Immature natural killer cell (primary cell): ENCODE measurements around the gene SEMA7A. TPM values are rescaled to one million over a fixed set of nuclear protein-coding genes. Genes with fewer than 3 reads are reported as not detected.

Source experiments
- DNase-seq, 3 donors: peaks; one replicate each; pipeline ENCODE4 v3.0.0; 2022; ENCODE audit warnings: mixed read lengths in 1 of 3
- H3K27ac Mint-ChIP-seq, 6 donors: one replicate each; pipeline ENCODE4 v1.8.0; 2020; ENCODE audit warnings: mixed read lengths in 6 of 6, mild to moderate bottlenecking in 5 of 6, inconsistent platforms in 4 of 6, moderate library complexity in 3 of 6
- H3K27me3 Mint-ChIP-seq, 3 donors: one replicate each; pipeline ENCODE4 v1.8.0; 2020 to 2021; ENCODE audit warnings: low read depth in 3 of 3, mild to moderate bottlenecking in 3 of 3, mixed read lengths in 3 of 3, moderate library complexity in 3 of 3, inconsistent platforms in 1 of 3
- H3K36me3 Mint-ChIP-seq, 3 donors: one replicate each; pipeline ENCODE4 v1.8.0; 2020; ENCODE audit warnings: mixed read lengths in 3 of 3, inconsistent platforms in 2 of 3, mild to moderate bottlenecking in 2 of 3
- H3K4me1 Mint-ChIP-seq, 2 donors: one replicate each; pipeline ENCODE4 v1.8.0; 2020; ENCODE audit warnings: inconsistent platforms in 2 of 2, mild to moderate bottlenecking in 2 of 2, mixed read lengths in 2 of 2, moderate library complexity in 1 of 2
- H3K4me3 Mint-ChIP-seq, 5 donors: one replicate each; pipeline ENCODE4 v1.8.0; 2020; ENCODE audit warnings: mild to moderate bottlenecking in 5 of 5, mixed read lengths in 5 of 5, inconsistent platforms in 3 of 5, moderate library complexity in 3 of 5
- H3K9me3 Mint-ChIP-seq, 6 donors: one replicate each; pipeline ENCODE4 v1.8.0; 2020; ENCODE audit warnings: mild to moderate bottlenecking in 6 of 6, mixed read lengths in 6 of 6, inconsistent platforms in 4 of 6, moderate library complexity in 3 of 6
- polyA plus RNA-seq, 3 donors: library from polyadenylated mRNA; unstranded; fragments of 300-500 nt; fragmentation: Illumina TruSeq; gene quantifications; one replicate each; pipeline ENCODE4 v1.2.3, GENCODE V29; 2021

Gene SEMA7A
- polyA plus RNA-seq, 3 donors from 2014 or later, result 0.90 to 3.7 TPM; not detected in 1

GRCh38 chr15:74432271-74432967 lies 1.3 kb downstream of the SEMA7A start:
- Mint-ChIP-seq H3K27ac (peak overlapping the region in 4 of 6 donors; percentile 39 to 78 (median 54)), H3K36me3 (no peaks in the 10 kb centered on the region), H3K9me3 (no peaks in the 10 kb centered on the region), H3K27me3 (peaks cover 0 to 2% (median 2%) of the 10 kb centered on the region in 3 donors), H3K4me1 (peaks cover 31 to 58% of the 10 kb centered on the region in 2 donors), H3K4me3 (peak overlapping the region; percentile 65 to 79 (median 76))
- DNase-seq, result no peak

GRCh38 chr15:74431645-74432044 lies 2.1 kb downstream of the SEMA7A start:
- Mint-ChIP-seq H3K4me1 (peaks cover 31 to 58% of the 10 kb centered on the region in 2 donors), H3K36me3 (peaks cover 0 to 3% (median 0%) of the 10 kb centered on the region in 3 donors), H3K27me3 (peaks cover 0 to 2% (median 2%) of the 10 kb centered on the region in 3 donors), H3K9me3 (no peaks in the 10 kb centered on the region), H3K4me3 (peak overlapping the region; percentile 34 to 79 (median 75)), H3K27ac (peak overlapping the region in 1 of 6 donors; percentile 54)
- no peak for DNase-seq

GRCh38 chr15:74431116-74431515 lies 2.6 kb downstream of the SEMA7A start:
- peak overlapping the region; percentile 34 to 79 (median 65) for H3K4me3 Mint-ChIP-seq
- H3K27me3 Mint-ChIP-seq, result peaks cover 0 to 2% (median 2%) of the 10 kb centered on the region in 3 donors
- peaks cover 31 to 61% of the 10 kb centered on the region in 2 donors for H3K4me1 Mint-ChIP-seq
- H3K36me3 Mint-ChIP-seq, result peaks cover 0 to 4% (median 3%) of the 10 kb centered on the region in 3 donors
- no peak for DNase-seq
- H3K27ac Mint-ChIP-seq, result peak overlapping the region in 4 of 6 donors; percentile 17 to 54 (median 35)
- H3K9me3 Mint-ChIP-seq, result no peaks in the 10 kb centered on the region

- Mint-ChIP-seq H3K36me3 (peaks cover 0 to 4% (median 3%) of the 10 kb centered on the region in 3 donors), H3K4me3 (peak overlapping the region in 1 of 5 donors; percentile 4), H3K27ac (no peak overlapping the region), H3K27me3 (peaks cover 0 to 2% (median 2%) of the 10 kb centered on the region in 3 donors), H3K4me1 (peaks cover 27 to 56% of the 10 kb centered on the region in 2 donors), H3K9me3 (no peaks in the 10 kb centered on the region)
- no peak for DNase-seq
These were observed 3.2 kb downstream of the SEMA7A start for GRCh38 chr15:74430510-74430951.

DNA sequence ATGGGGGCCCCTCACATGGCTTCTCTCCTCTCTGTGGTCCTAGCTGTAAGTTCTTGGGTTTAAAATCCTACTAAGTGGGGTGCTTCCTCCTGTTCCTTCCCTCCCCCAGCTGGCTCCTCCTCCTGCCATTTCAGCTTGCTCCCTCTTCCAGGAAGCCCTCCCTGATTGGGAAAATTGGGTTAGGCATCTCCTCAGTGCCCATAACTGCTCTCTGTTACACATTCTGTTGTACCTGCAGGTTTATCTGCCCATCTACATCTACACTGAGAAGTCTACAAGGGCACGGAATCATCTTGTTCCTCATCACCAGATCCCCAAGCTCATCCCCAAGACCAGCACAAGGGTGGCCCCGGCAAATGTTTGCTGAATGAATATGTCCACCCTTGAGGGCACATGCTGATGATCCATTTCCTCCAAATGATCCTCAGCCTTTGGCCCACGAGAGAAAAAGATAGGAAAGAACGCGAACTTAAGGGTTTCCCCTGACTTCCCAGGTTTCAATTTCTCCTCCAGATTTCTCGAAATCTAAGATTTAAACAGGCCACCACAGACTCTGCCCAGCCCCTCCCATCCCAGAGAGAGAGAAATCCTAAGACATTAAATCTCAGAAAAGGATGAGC lies 3.9 kb downstream of the SEMA7A start:
- DNase-seq, result no peak
- Mint-ChIP-seq H3K4me1 (peaks cover 22 to 53% of the 10 kb centered on the region in 2 donors), H3K9me3 (no peaks in the 10 kb centered on the region), H3K4me3 (no peak overlapping the region), H3K27ac (peak overlapping the region in 3 of 6 donors; percentile 8 to 86 (median 33)), H3K27me3 (peaks cover 0 to 2% (median 0%) of the 10 kb centered on the region in 3 donors), H3K36me3 (peaks cover 0 to 4% (median 3%) of the 10 kb centered on the region in 3 donors)

- Mint-ChIP-seq H3K36me3 (peaks cover 0 to 4% (median 3%) of the 10 kb centered on the region in 3 donors), H3K9me3 (no peaks in the 10 kb centered on the region), H3K4me1 (peaks cover 15 to 46% of the 10 kb centered on the region in 2 donors), H3K4me3 (no peak overlapping the region), H3K27me3 (peaks cover 0 to 2% (median 0%) of the 10 kb centered on the region in 3 donors), H3K27ac (peak overlapping the region in 2 of 6 donors; percentile 33 to 86)
- DNase-seq, result no peak
These were observed 4.6 kb downstream of the SEMA7A start for GRCh38 chr15:74428970-74429780.

GRCh38 chr15:74428442-74428787 lies 5.3 kb downstream of the SEMA7A start:
- Mint-ChIP-seq H3K27ac (peak overlapping the region in 2 of 6 donors; percentile 3 to 26), H3K4me1 (peaks cover 12 to 44% of the 10 kb centered on the region in 2 donors), H3K36me3 (peaks cover 0 to 4% (median 3%) of the 10 kb centered on the region in 3 donors), H3K4me3 (no peak overlapping the region), H3K9me3 (no peaks in the 10 kb centered on the region), H3K27me3 (peaks cover 0 to 2% (median 0%) of the 10 kb centered on the region in 3 donors)
- DNase-seq, result no peak

DNA sequence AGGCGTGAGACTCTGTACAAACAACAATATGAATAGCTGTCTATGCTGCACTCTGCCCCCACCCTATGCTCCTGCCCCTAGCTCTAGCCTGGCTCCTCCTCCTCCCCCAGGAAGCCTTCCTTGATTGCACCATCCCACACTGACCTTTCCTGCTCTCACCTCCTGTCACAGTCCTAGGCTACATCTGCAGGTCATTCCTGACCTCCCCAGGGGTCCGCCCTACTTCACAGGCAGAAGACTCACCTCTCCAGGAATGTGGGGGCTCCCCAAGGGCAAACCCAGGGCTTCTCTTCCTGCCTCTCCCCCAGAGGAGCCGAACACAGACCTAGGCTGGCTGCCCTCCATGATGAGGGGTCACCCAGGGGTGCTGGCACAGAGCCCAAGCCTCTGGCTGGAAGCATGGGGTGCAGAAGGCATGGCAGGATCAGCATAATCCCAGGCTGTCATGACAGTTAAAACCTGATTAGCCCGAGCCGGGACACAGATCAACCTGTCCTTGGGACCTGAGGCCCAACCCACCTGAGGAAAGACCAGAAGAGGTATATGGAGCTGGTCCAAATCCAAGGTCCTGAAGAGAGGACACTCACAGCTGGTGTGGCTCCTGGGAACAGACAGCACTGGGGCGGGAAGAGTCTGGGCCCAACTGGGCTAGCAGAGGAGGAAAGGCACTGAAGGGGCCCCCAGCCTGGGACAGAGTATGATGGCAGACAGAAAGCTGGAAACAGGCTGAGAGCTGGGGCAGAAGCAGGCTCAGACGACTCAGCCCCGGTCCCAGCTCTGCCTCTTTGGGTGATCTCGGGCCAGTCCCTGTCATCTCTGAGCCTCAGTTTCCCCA lies 5.9 kb downstream of the SEMA7A start:
- H3K27ac Mint-ChIP-seq, result peak overlapping the region in 1 of 6 donors; percentile 66
- no peak overlapping the region for H3K4me3 Mint-ChIP-seq
- peaks cover 0 to 2% (median 0%) of the 10 kb centered on the region in 3 donors for H3K27me3 Mint-ChIP-seq
- H3K36me3 Mint-ChIP-seq, result peaks cover 0 to 4% (median 3%) of the 10 kb centered on the region in 3 donors
- no peaks in the 10 kb centered on the region for H3K9me3 Mint-ChIP-seq
- no peak for DNase-seq
- peaks cover 12 to 44% of the 10 kb centered on the region in 2 donors for H3K4me1 Mint-ChIP-seq

DNA sequence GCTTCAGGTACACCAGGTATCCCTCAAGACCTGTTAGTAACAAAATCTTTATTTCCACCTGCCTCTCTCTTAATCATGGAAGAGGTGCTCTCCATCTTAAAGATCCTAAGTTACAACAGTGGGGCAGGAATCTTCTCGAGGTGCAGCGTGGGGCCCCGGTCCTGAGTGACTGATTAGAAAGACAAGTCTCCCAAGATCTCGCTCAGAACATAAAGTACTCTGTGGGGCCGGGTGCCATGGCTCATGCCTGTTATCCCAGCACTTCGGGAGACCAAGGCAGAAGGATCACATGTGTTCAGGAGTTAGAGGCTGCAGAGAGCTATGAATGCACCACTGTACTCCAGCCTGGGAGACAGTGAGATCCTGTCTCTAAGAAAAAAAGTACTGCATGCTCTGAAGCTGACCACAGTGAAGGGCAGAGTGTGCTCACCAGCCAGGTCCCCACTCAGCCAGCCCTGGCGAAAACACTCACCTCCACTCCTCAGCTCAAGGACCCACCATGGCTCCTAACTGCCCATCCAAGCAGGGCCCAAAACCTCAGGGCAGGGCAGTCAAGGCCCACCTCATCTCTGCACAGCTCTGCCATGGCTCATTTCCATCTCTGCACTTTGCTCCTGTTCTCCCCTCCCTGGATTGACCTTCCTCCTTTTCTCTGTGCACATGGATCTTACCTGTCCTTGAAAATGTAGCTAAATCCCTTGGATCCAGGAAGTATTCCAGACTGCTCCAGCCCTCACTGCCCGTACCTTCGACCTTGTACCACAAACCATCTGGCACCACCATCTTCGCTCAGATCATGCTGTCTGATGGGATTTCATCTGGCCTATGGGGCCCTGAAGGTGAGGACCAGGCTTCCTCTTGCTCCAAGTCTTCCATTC lies 7.1 kb downstream of the SEMA7A start:
- peaks cover 5 to 35% of the 10 kb centered on the region in 2 donors for H3K4me1 Mint-ChIP-seq
- H3K4me3 Mint-ChIP-seq, result no peak overlapping the region

DNA sequence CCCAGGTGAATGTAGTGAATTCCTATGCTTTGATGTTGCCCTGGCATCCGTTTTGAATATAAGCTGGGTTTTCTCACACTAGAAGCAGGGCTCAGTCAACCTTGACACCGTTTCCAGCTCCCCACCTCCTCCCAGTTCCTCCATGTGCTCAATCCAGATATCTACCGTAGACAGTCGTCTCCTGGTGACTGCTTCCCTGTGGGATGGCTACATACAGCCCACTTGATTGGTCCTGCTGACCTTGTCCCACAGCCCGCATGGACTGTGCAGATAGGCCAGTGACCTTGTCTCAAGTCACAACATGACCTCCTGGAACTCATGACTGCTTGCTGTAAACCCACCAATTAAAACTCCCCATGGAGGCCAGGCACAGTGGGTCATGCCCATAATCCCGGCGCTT lies 8.1 kb downstream of the SEMA7A start:
- peaks cover 7 to 35% of the 10 kb centered on the region in 2 donors for H3K4me1 Mint-ChIP-seq
- no peaks in the 10 kb centered on the region for H3K9me3 Mint-ChIP-seq
- peaks cover 0 to 2% (median 0%) of the 10 kb centered on the region in 3 donors for H3K27me3 Mint-ChIP-seq
- peak overlapping the region in 3 of 6 donors; percentile 26 to 80 (median 26) for H3K27ac Mint-ChIP-seq
- peaks cover 0 to 4% (median 3%) of the 10 kb centered on the region in 3 donors for H3K36me3 Mint-ChIP-seq
- no peak for DNase-seq
- H3K4me3 Mint-ChIP-seq, result no peak overlapping the region

More for the DNA sequence above, 7.1 kb downstream of the SEMA7A start:
- peak overlapping the region in 3 of 6 donors; percentile 45 to 46 (median 46) for H3K27ac Mint-ChIP-seq
- DNase-seq, result no peak
- peaks cover 0 to 4% (median 3%) of the 10 kb centered on the region in 3 donors for H3K36me3 Mint-ChIP-seq
- peaks cover 0 to 2% (median 0%) of the 10 kb centered on the region in 3 donors for H3K27me3 Mint-ChIP-seq
- no peaks in the 10 kb centered on the region for H3K9me3 Mint-ChIP-seq

GRCh38 chr15:74424901-74425528 lies 8.7 kb downstream of the SEMA7A start:
- H3K27ac Mint-ChIP-seq, result peak overlapping the region in 3 of 6 donors; percentile 9 to 49 (median 46)
- no peak for DNase-seq
- H3K27me3 Mint-ChIP-seq, result peaks cover 0 to 2% (median 1%) of the 10 kb centered on the region in 3 donors
- H3K4me3 Mint-ChIP-seq, result no peak overlapping the region
- H3K36me3 Mint-ChIP-seq, result peaks cover 0 to 4% (median 3%) of the 10 kb centered on the region in 3 donors
- peaks cover 13 to 35% of the 10 kb centered on the region in 2 donors for H3K4me1 Mint-ChIP-seq
- H3K9me3 Mint-ChIP-seq, result no peaks in the 10 kb centered on the region
